WTC11 (cell line): ENCODE measurements around the gene L1CAM. TPM values are rescaled to one million over a fixed set of nuclear protein-coding genes. Genes with fewer than 3 reads are reported as not detected.

Experiments used
- ATAC-seq: fragments of 200-7000 bp; cut with Tn5 transposase; 2 replicates; pipeline ENCODE4 v1.10.0; 2021; ENCODE audit warnings: mild to moderate bottlenecking, moderate library complexity
- CTCF ChIA-PET: fragments of 300-600 bp; sonication (Branson Sonifier 250); formaldehyde crosslinking; loops from one replicate; lab custom pipeline; 2021; ENCODE audit warnings: antibody characterized with exemption; lab: Charles Lee
- POLR2A ChIA-PET: fragments of 350-600 bp; sonication (Branson Sonifier 250); formaldehyde crosslinking; loops from one replicate; lab custom pipeline; 2021; ENCODE audit warnings: antibody characterized with exemption; lab: Charles Lee
- DNase-seq: peaks from one replicate; pipeline ENCODE4 v3.0.0; 2021; ENCODE audit warnings: low spot score
- H3K27ac Mint-ChIP-seq: 2 replicates; pipeline ENCODE4 v1.8.0; 2021; ENCODE audit warnings: mixed read lengths
- H3K27me3 Mint-ChIP-seq: 2 replicates; pipeline ENCODE4 v1.8.0; 2021; ENCODE audit warnings: low read depth, mild to moderate bottlenecking, moderate library complexity, mixed read lengths
- H3K36me3 Mint-ChIP-seq: 2 replicates; pipeline ENCODE4 v1.8.0; 2021; ENCODE audit warnings: mixed read lengths
- H3K4me1 Mint-ChIP-seq: 2 replicates; pipeline ENCODE4 v1.8.0; 2022; ENCODE audit warnings: mixed read lengths
- H3K4me3 Mint-ChIP-seq: 2 replicates; pipeline ENCODE4 v1.8.0; 2021; ENCODE audit warnings: mild to moderate bottlenecking, moderate library complexity, mixed read lengths
- H3K9me3 Mint-ChIP-seq: 2 replicates; pipeline ENCODE4 v1.8.0; 2021; ENCODE audit warnings: mixed read lengths
- ELF4 ChIP-seq: sonication (generic); formaldehyde crosslinking; IDR thresholded peaks from 2 replicates; pipeline ENCODE4 v1.8.1; 2022; ENCODE audit warnings: low read depth, mild to moderate bottlenecking, moderate library complexity, missing genetic modification reagents
- EMX1 ChIP-seq: fragments of 250-450 bp; sonication (Bioruptor Pico); IDR thresholded peaks from 2 replicates; pipeline ENCODE4 v1.8.0; 2021; ENCODE audit warnings: mild to moderate bottlenecking
- ESRRA ChIP-seq: sonication (generic); formaldehyde crosslinking; IDR thresholded peaks from 2 replicates; pipeline ENCODE4 v1.8.1; 2022; ENCODE audit warnings: mild to moderate bottlenecking, missing genetic modification reagents, borderline replicate concordance
- JAZF1 ChIP-seq: fragments of 250-450 bp; sonication (Bioruptor Pico); IDR thresholded peaks from 2 replicates; pipeline ENCODE4 v1.9.0; 2021; ENCODE audit warnings: moderate library complexity, mild to moderate bottlenecking, inconsistent platforms
- KAT7 ChIP-seq: sonication (generic); formaldehyde crosslinking; IDR thresholded peaks from 2 replicates; pipeline ENCODE4 v1.8.1; 2023; ENCODE audit warnings: missing genetic modification reagents, mild to moderate bottlenecking, borderline replicate concordance
- MYBL2 ChIP-seq: sonication (generic); formaldehyde crosslinking; IDR thresholded peaks from 2 replicates; pipeline ENCODE4 v1.8.1; 2023; ENCODE audit warnings: mild to moderate bottlenecking, moderate library complexity, missing genetic modification reagents
- NFATC4 ChIP-seq: fragments of 250-450 bp; sonication (Bioruptor Pico); IDR thresholded peaks from 2 replicates; pipeline ENCODE4 v1.9.0; 2021; ENCODE audit warnings: mild to moderate bottlenecking
- NFE2L1 ChIP-seq: sonication (generic); formaldehyde crosslinking; IDR thresholded peaks from 2 replicates; pipeline ENCODE4 v1.8.1; 2023; ENCODE audit warnings: missing genetic modification reagents
- PRRX2 ChIP-seq: fragments of 250-450 bp; sonication (Bioruptor Pico); IDR thresholded peaks from 2 replicates; pipeline ENCODE4 v1.8.0; 2021; ENCODE audit warnings: mild to moderate bottlenecking
- SOX15 ChIP-seq: fragments of 250-450 bp; sonication (Bioruptor Pico); IDR thresholded peaks from 2 replicates; pipeline ENCODE4 v1.9.0; 2021; ENCODE audit warnings: mild to moderate bottlenecking
- SP1 ChIP-seq: sonication (generic); formaldehyde crosslinking; conservative IDR thresholded peaks from 2 replicates; pipeline ENCODE4 v1.8.1; 2022; ENCODE audit warnings: missing genetic modification reagents
- ZNF121 ChIP-seq: sonication (generic); formaldehyde crosslinking; IDR thresholded peaks from 2 replicates; pipeline ENCODE4 v1.8.0; 2023; ENCODE audit warnings: missing genetic modification reagents
- ZNF138 ChIP-seq: sonication (generic); formaldehyde crosslinking; conservative IDR thresholded peaks from 2 replicates; pipeline ENCODE4 v1.8.1; 2022; ENCODE audit warnings: mild to moderate bottlenecking, moderate library complexity, missing genetic modification reagents
- ZNF671 ChIP-seq: fragments of 250-450 bp; sonication (Bioruptor Pico); IDR thresholded peaks from 2 replicates; pipeline ENCODE4 v1.8.0; 2021; ENCODE audit warnings: mild to moderate bottlenecking
- total RNA-seq: library from RNA; stranded (reverse); gene quantifications from 3 replicates; pipeline ENCODE4 v1.2.3, GENCODE V29; 2021
- TF ChIP-seq, protein P1 (sequence below): sonication (generic); formaldehyde crosslinking; IDR thresholded peaks from 2 replicates; pipeline ENCODE4 v1.8.0; 2023; ENCODE audit warnings: mild to moderate bottlenecking, missing genetic modification reagents
- TF ChIP-seq, protein P2 (sequence below): sonication (generic); formaldehyde crosslinking; IDR thresholded peaks from 2 replicates; pipeline ENCODE4 v1.8.1; 2022; ENCODE audit warnings: mild to moderate bottlenecking, moderate library complexity, missing genetic modification reagents
- TF ChIP-seq, protein P3 (sequence below): fragments of 250-450 bp; sonication (Bioruptor Pico); IDR thresholded peaks from 2 replicates; pipeline ENCODE4 v1.9.0; 2021; ENCODE audit warnings: moderate library complexity, mild to moderate bottlenecking, inconsistent platforms, borderline replicate concordance
- TF ChIP-seq, protein P4 (sequence below): sonication (generic); formaldehyde crosslinking; IDR thresholded peaks from 2 replicates; pipeline ENCODE4 v1.8.0; 2022; ENCODE audit warnings: mild to moderate bottlenecking, missing genetic modification reagents
- TF ChIP-seq, protein P5 (sequence below): sonication (generic); formaldehyde crosslinking; IDR thresholded peaks from 2 replicates; pipeline ENCODE4 v1.8.0; 2022; ENCODE audit warnings: missing genetic modification reagents
- TF ChIP-seq, protein P6 (sequence below): sonication (generic); formaldehyde crosslinking; IDR thresholded peaks from 2 replicates; pipeline ENCODE4 v1.8.1; 2023; ENCODE audit warnings: mild to moderate bottlenecking, missing genetic modification reagents
- TF ChIP-seq, protein P7 (sequence below): sonication (generic); formaldehyde crosslinking; conservative IDR thresholded peaks from 2 replicates; pipeline ENCODE4 v1.8.1; 2022; ENCODE audit warnings: mild to moderate bottlenecking, missing genetic modification reagents

Gene L1CAM
- total RNA-seq, 1 experiment from 2014 or later = 40.2 TPM

DNA sequence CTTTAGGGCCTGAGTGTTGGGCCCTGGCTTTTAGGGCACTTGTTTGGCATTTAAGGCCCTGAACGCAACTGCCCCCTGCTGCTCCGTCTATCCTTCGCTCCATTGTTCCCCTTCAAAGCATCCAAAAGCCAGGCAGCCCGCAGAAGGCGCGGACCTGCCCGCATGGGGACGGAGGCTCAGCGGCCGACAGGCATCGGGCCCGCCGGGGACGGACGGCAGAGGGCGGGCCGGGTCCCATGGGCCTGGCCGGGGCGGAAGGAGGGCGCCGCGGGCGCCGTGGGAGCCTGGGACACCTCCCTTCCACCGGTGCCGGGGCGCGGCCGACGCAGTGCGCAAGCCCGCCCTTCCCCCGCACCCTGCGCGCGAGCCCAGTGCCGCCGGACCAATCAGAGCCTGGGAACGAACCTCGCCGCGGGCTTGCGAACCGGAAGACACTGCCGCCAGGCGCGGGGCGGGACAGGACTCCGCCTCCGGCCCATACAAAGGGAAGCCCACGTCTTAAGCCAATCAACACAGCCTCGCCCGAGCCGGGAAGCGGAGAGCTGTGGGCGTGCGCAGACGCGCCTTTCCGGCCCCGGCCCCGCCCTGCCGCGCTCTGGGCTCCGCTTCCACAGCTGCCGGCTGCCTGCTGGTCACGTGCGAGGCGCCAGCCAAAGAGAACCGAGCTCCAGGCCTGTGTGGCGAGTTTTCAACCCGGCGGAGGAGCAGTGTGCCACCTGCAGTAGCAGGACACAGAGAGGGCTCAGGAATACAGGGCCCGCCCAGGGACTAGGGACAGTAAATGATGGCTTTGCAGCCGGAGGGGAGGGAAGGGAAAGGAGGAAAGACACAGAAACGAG lies 42.2 kb upstream of the L1CAM start (continued):
- TF ChIP-seq ESRRA (CRISPR knock-in tag) = no peak
- TF ChIP-seq, protein P1, sequence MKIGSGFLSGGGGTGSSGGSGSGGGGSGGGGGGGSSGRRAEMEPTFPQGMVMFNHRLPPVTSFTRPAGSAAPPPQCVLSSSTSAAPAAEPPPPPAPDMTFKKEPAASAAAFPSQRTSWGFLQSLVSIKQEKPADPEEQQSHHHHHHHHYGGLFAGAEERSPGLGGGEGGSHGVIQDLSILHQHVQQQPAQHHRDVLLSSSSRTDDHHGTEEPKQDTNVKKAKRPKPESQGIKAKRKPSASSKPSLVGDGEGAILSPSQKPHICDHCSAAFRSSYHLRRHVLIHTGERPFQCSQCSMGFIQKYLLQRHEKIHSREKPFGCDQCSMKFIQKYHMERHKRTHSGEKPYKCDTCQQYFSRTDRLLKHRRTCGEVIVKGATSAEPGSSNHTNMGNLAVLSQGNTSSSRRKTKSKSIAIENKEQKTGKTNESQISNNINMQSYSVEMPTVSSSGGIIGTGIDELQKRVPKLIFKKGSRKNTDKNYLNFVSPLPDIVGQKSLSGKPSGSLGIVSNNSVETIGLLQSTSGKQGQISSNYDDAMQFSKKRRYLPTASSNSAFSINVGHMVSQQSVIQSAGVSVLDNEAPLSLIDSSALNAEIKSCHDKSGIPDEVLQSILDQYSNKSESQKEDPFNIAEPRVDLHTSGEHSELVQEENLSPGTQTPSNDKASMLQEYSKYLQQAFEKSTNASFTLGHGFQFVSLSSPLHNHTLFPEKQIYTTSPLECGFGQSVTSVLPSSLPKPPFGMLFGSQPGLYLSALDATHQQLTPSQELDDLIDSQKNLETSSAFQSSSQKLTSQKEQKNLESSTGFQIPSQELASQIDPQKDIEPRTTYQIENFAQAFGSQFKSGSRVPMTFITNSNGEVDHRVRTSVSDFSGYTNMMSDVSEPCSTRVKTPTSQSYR (CRISPR knock-in tag) = no peak
- peak; percentile 83 for TF ChIP-seq SP1 (CRISPR knock-in tag)
- no peak for TF ChIP-seq MYBL2 (CRISPR knock-in tag)
- TF ChIP-seq NFATC4 (CRISPR knock-in tag) = peak; percentile 35; the same call in 1 of the 2 replicates
- TF ChIP-seq ZNF671 (CRISPR knock-in tag) = no peak
- TF ChIP-seq, protein P2, sequence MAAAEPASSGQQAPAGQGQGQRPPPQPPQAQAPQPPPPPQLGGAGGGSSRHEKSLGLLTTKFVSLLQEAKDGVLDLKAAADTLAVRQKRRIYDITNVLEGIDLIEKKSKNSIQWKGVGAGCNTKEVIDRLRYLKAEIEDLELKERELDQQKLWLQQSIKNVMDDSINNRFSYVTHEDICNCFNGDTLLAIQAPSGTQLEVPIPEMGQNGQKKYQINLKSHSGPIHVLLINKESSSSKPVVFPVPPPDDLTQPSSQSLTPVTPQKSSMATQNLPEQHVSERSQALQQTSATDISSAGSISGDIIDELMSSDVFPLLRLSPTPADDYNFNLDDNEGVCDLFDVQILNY (CRISPR knock-in tag) = peak; percentile 82
- TF ChIP-seq ZNF121 (CRISPR knock-in tag) = 0 out of 2 replicates have a peak, but pooled peaks have one; percentile 32
- no peak for TF ChIP-seq ELF4
- TF ChIP-seq, protein P3, sequence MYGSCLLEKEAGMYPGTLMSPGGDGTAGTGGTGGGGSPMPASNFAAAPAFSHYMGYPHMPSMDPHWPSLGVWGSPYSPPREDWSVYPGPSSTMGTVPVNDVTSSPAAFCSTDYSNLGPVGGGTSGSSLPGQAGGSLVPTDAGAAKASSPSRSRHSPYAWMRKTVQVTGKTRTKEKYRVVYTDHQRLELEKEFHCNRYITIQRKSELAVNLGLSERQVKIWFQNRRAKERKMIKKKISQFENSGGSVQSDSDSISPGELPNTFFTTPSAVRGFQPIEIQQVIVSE (CRISPR knock-in tag) = no peak
- peak; percentile 76; the same call in 1 of the 2 replicates for TF ChIP-seq EMX1 (CRISPR knock-in tag)
- no peak for TF ChIP-seq JAZF1 (CRISPR knock-in tag)
- no peak; the same call in 1 of the 2 replicates for TF ChIP-seq PRRX2 (CRISPR knock-in tag)
- TF ChIP-seq, protein P4, sequence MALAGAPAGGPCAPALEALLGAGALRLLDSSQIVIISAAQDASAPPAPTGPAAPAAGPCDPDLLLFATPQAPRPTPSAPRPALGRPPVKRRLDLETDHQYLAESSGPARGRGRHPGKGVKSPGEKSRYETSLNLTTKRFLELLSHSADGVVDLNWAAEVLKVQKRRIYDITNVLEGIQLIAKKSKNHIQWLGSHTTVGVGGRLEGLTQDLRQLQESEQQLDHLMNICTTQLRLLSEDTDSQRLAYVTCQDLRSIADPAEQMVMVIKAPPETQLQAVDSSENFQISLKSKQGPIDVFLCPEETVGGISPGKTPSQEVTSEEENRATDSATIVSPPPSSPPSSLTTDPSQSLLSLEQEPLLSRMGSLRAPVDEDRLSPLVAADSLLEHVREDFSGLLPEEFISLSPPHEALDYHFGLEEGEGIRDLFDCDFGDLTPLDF (CRISPR knock-in tag) = no peak
- TF ChIP-seq, protein P5, sequence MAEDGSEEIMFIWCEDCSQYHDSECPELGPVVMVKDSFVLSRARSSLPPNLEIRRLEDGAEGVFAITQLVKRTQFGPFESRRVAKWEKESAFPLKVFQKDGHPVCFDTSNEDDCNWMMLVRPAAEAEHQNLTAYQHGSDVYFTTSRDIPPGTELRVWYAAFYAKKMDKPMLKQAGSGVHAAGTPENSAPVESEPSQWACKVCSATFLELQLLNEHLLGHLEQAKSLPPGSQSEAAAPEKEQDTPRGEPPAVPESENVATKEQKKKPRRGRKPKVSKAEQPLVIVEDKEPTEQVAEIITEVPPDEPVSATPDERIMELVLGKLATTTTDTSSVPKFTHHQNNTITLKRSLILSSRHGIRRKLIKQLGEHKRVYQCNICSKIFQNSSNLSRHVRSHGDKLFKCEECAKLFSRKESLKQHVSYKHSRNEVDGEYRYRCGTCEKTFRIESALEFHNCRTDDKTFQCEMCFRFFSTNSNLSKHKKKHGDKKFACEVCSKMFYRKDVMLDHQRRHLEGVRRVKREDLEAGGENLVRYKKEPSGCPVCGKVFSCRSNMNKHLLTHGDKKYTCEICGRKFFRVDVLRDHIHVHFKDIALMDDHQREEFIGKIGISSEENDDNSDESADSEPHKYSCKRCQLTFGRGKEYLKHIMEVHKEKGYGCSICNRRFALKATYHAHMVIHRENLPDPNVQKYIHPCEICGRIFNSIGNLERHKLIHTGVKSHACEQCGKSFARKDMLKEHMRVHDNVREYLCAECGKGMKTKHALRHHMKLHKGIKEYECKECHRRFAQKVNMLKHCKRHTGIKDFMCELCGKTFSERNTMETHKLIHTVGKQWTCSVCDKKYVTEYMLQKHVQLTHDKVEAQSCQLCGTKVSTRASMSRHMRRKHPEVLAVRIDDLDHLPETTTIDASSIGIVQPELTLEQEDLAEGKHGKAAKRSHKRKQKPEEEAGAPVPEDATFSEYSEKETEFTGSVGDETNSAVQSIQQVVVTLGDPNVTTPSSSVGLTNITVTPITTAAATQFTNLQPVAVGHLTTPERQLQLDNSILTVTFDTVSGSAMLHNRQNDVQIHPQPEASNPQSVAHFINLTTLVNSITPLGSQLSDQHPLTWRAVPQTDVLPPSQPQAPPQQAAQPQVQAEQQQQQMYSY (CRISPR knock-in tag) = no peak

DNA sequence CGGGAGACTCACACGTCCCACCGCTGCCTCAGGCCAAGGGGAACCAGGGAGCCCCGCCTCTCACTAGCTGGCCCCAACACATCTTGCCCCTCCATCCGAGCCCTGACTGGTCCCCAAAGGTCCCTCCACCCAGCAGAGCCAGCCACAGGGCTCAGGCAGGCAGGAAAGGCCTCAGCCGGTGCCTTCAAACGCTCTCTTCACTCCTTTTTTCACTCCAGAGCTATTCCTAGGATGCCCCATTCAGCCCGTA lies 41.6 kb upstream of the L1CAM start:
- CTCF ChIA-PET = interaction anchor here (1.5 to 6.9 kb wide), 3 partner anchors 17 to 49 kb away, joined by 5 to 116 read pairs (median 7); partner anchors contain the start of gene RENBP
- Mint-ChIP-seq H3K9me3 (no peaks in the 10 kb centered on the region), H3K27ac (peak overlapping the region; percentile 78; the same call in 1 of the 2 replicates), H3K36me3 (peaks cover 6% of the 10 kb centered on the region), H3K27me3 (no peaks in the 10 kb centered on the region), H3K4me1 (peaks cover 26% of the 10 kb centered on the region), H3K4me3 (peak overlapping the region; percentile 79)
- DNase-seq (no peak), ATAC-seq (no peak)
- POLR2A ChIA-PET = interaction anchor here (1.2 to 2.0 kb wide), 4 partner anchors 17 to 45 kb away, joined by 5 to 8 read pairs (median 6); partner anchors contain the start of gene RENBP
- TF ChIP-seq, protein P6, sequence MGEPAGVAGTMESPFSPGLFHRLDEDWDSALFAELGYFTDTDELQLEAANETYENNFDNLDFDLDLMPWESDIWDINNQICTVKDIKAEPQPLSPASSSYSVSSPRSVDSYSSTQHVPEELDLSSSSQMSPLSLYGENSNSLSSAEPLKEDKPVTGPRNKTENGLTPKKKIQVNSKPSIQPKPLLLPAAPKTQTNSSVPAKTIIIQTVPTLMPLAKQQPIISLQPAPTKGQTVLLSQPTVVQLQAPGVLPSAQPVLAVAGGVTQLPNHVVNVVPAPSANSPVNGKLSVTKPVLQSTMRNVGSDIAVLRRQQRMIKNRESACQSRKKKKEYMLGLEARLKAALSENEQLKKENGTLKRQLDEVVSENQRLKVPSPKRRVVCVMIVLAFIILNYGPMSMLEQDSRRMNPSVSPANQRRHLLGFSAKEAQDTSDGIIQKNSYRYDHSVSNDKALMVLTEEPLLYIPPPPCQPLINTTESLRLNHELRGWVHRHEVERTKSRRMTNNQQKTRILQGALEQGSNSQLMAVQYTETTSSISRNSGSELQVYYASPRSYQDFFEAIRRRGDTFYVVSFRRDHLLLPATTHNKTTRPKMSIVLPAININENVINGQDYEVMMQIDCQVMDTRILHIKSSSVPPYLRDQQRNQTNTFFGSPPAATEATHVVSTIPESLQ = no peak
- TF ChIP-seq, protein P7, sequence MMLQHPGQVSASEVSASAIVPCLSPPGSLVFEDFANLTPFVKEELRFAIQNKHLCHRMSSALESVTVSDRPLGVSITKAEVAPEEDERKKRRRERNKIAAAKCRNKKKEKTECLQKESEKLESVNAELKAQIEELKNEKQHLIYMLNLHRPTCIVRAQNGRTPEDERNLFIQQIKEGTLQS (CRISPR knock-in tag) = no peak
- no peak for TF ChIP-seq SOX15
- no peak for TF ChIP-seq KAT7 (CRISPR knock-in tag)
- no peak for TF ChIP-seq NFE2L1 (CRISPR knock-in tag)
- TF ChIP-seq ZNF138 (CRISPR knock-in tag) = no peak
- TF ChIP-seq, protein P1 (CRISPR knock-in tag) = no peak
